IMR-90 (cell line): ENCODE measurements around the gene GPD1. TPM values are rescaled to one million over a fixed set of nuclear protein-coding genes. Genes with fewer than 3 reads are reported as not detected.

Source experiments
- ATAC-seq: fragments of 200-7000 bp; cut with Tn5 transposase; 2 replicates; pipeline ENCODE4 v1.9.1; 2020; ENCODE audit warnings: low read depth, mild to moderate bottlenecking, moderate library complexity
- BruUV-seq: library from RNA; stranded (reverse); fragments of 400-500 nt; replicated peaks from 2 replicates; lab custom pipeline; 2021; lab: Mats Ljungman, UMichigan
- CTCF ChIA-PET: fragments of 300-600 bp; formaldehyde crosslinking; extraction: SDS; loops from one replicate; lab custom pipeline; 2021; ENCODE audit warnings: antibody characterized with exemption; lab: Yijun Ruan, JAX
- POLR2A ChIA-PET: fragments of 300-600 bp; sonication (Branson Sonifier 250); formaldehyde crosslinking; loops from one replicate; lab custom pipeline; 2022; ENCODE audit warnings: antibody characterized with exemption; ENCODE audit not compliant: unreplicated experiment; lab: Charles Lee
- DNase-seq: peaks from one replicate; pipeline ENCODE4 v3.0.0; 2013
- H2AFZ ChIP-seq: replicated peaks from 2 replicates; pipeline ENCODE3; 2013; ENCODE audit warnings: low read length, mild to moderate bottlenecking; ENCODE audit not compliant: poor library complexity
- H2AK5ac ChIP-seq: 2 replicates; pipeline ENCODE4 v1.6.1; 2013; ENCODE audit warnings: low read depth, low read length, inconsistent platforms
- H2AK9ac ChIP-seq: replicated peaks from 2 replicates; pipeline ENCODE3; 2013; ENCODE audit warnings: mild to moderate bottlenecking, low read depth, low read length, moderate library complexity; ENCODE audit not compliant: poor library complexity
- H2BK120ac ChIP-seq: 2 replicates; pipeline ENCODE4 v1.6.1; 2013; ENCODE audit warnings: low read depth, low read length, inconsistent platforms
- H2BK15ac ChIP-seq: 3 replicates; pipeline ENCODE4 v1.6.1; 2013; ENCODE audit warnings: low read depth, low read length, inconsistent platforms
- H2BK20ac ChIP-seq: 2 replicates; pipeline ENCODE4 v1.6.1; 2013; ENCODE audit warnings: low read depth, mild to moderate bottlenecking, inconsistent platforms, low read length, moderate library complexity
- H2BK5ac ChIP-seq: 2 replicates; pipeline ENCODE4 v1.6.1; 2013; ENCODE audit warnings: mild to moderate bottlenecking, low read depth, low read length, inconsistent platforms; ENCODE audit not compliant: poor library complexity, severe bottlenecking
- H3K14ac ChIP-seq: replicated peaks from 2 replicates; pipeline ENCODE4 v1.6.1; 2013; ENCODE audit warnings: low read depth, low read length, inconsistent platforms
- H3K18ac ChIP-seq: 2 replicates; pipeline ENCODE4 v1.6.1; 2013; ENCODE audit warnings: low read depth, low read length, control low read depth
- H3K23ac ChIP-seq: 2 replicates; pipeline ENCODE4 v1.6.1; 2013; ENCODE audit warnings: low read depth, low read length, inconsistent platforms
- H3K27ac ChIP-seq: 2 replicates; pipeline ENCODE4 v1.5.1; 2013; ENCODE audit warnings: mild to moderate bottlenecking, control low read depth, low read length; ENCODE audit not compliant: insufficient read depth
- H3K27me3 ChIP-seq: 2 replicates; pipeline ENCODE4 v1.6.1; 2013; ENCODE audit warnings: low read length; ENCODE audit not compliant: control insufficient read depth, insufficient read depth
- H3K36me3 ChIP-seq: 2 replicates; pipeline ENCODE4 v1.6.1; 2013; ENCODE audit warnings: low read length, mixed read lengths; ENCODE audit not compliant: control insufficient read depth, insufficient read depth
- H3K4ac ChIP-seq: 2 replicates; pipeline ENCODE4 v1.6.1; 2013; ENCODE audit warnings: low read depth, low read length, inconsistent platforms
- H3K4me1 ChIP-seq: 2 replicates; pipeline ENCODE4 v1.6.1; 2013; ENCODE audit warnings: low read length, mixed read lengths; ENCODE audit not compliant: control insufficient read depth, insufficient read depth
- H3K4me2 ChIP-seq: 2 replicates; pipeline ENCODE4 v1.6.1; 2013; ENCODE audit warnings: low read depth, mild to moderate bottlenecking, control low read depth, low read length, moderate library complexity
- H3K4me3 ChIP-seq: 2 replicates; pipeline ENCODE4 v1.5.1; 2013; ENCODE audit warnings: low read depth, mild to moderate bottlenecking, control low read depth, low read length, moderate library complexity; ENCODE audit not compliant: insufficient read depth
- H3K56ac ChIP-seq: 2 replicates; pipeline ENCODE4 v1.6.1; 2013; ENCODE audit warnings: low read length, inconsistent platforms; ENCODE audit not compliant: insufficient read depth; ENCODE audit errors: extremely low read depth
- H3K79me1 ChIP-seq, 2 experiments: 2 replicates each; pipeline ENCODE4 v1.6.1; 2013; ENCODE audit warnings: low read length in 2 of 2, inconsistent platforms in 1 of 2, low read depth in 1 of 2
- H3K9ac ChIP-seq: 2 replicates; pipeline ENCODE4 v1.6.1; 2013; ENCODE audit warnings: low read depth, low read length, control low read depth
- H3K9me1 ChIP-seq: 2 replicates; pipeline ENCODE4 v1.6.1; 2013; ENCODE audit warnings: low read length, inconsistent platforms; ENCODE audit not compliant: insufficient read depth
- H3K9me3 ChIP-seq: 2 replicates; pipeline ENCODE4 v1.6.1; 2013; ENCODE audit warnings: low read length; ENCODE audit not compliant: control insufficient read depth, insufficient read depth
- H4K20me1 ChIP-seq: 2 replicates; pipeline ENCODE4 v1.6.1; 2013; ENCODE audit warnings: low read length, inconsistent platforms; ENCODE audit not compliant: insufficient read depth
- H4K5ac ChIP-seq: 2 replicates; pipeline ENCODE4 v1.6.1; 2013; ENCODE audit warnings: mild to moderate bottlenecking, low read depth, low read length, control low read depth
- H4K8ac ChIP-seq, 2 experiments: 2 replicates each; pipeline ENCODE4 v1.6.1; 2013; ENCODE audit warnings: low read depth in 2 of 2, low read length in 2 of 2, control low read depth in 1 of 2, inconsistent platforms in 1 of 2
- H4K91ac ChIP-seq: 2 replicates; pipeline ENCODE4 v1.6.1; 2013; ENCODE audit warnings: low read depth, low read length, inconsistent platforms; ENCODE audit not compliant: insufficient read depth
- BHLHE40 ChIP-seq: fragments of 150-350 bp; IDR thresholded peaks from 2 replicates; pipeline ENCODE4 v1.6.1; 2016; ENCODE audit warnings: mild to moderate bottlenecking, low read depth, low read length
- MAFK ChIP-seq: IDR thresholded peaks from 2 replicates; pipeline ENCODE4 v1.6.1; 2012; ENCODE audit warnings: low read depth, low read length, improper control_type of control experiment
- WGBS, 2 experiments: methylation state at CpG; one replicate each; pipeline versions ENCODE4 v1.1.5 to v1.1.7; 2013; ENCODE audit warnings: missing lambda C conversion rate in 2 of 2; ENCODE audit not compliant: insufficient read length in 1 of 2; ENCODE audit errors: extremely low coverage in 2 of 2; 5-methylcytosine and 5-hydroxymethylcytosine counted together
- dilution Hi-C: fragments of 300-500 bp; cut with HindIII; formaldehyde crosslinking; loops from one replicate; pipeline ENCODE4 v1.14.3; 2018; ENCODE audit warnings: low sequenced_read_pairs; ENCODE audit not compliant: unreplicated experiment
- in situ Hi-C: fragments of 300-500 bp; cut with MboI; formaldehyde crosslinking; loops from 3 replicates; pipeline ENCODE4 v1.14.3; 2019; ENCODE audit warnings: low sequenced_read_pairs, inconsistent platforms, mixed read lengths
- intact Hi-C: fragments of 100-400 bp; cut with micrococcal nuclease; formaldehyde crosslinking; loops from 2 replicates; pipeline ENCODE4 v1.10.0; 2022
- polyA plus RNA-seq, 3 experiments: library from polyadenylated mRNA; depleted of rRNA; stranded (reverse); fragments of >200 nt; gene quantifications; 2 replicates each; pipeline ENCODE4 v1.2.3, GENCODE V29; 2012; ENCODE audit warnings: low replicate concordance in 1 of 3
- total RNA-seq: library from RNA; depleted of rRNA; stranded (reverse); fragments of >200 nt; gene quantifications from 2 replicates; pipeline ENCODE4 v1.2.3, GENCODE V29; 2012

The GPD1 gene
- total and polyA plus RNA-seq, 2 of the 4 experiments (the other 2 are of a cell fraction) = 0.05 to 0.18 TPM

DNA sequence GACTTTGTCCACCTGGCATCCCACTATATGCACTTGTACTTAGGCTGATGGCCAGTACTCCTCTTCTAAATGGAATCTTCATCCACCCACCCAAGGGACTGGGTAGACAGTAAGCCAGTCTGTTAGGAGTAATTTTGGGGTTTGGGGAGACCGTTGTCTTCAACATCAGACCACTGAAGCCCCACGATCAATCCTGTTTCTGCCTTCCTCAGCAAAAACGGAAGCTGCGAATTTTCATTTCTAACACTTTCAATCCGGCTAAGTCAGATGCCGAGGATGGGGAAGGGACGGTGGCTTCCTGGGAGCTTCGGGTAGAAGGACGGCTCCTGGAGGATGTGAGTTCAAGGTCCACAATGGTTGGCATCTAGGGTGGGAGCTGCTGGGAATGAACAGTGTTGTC lies 16.7 kb upstream of the GPD1 start:
- H3K27me3 ChIP-seq = no peaks in the 10 kb centered on the region
- no peak overlapping the region for H4K91ac ChIP-seq
- ATAC-seq (no peak), DNase-seq (no peak)
- in situ Hi-C loops = no loop called here
- H2BK5ac ChIP-seq = no peak overlapping the region
- H3K9ac ChIP-seq = no peak overlapping the region
- no peak overlapping the region for H3K18ac ChIP-seq
- no peak overlapping the region for H3K14ac ChIP-seq
- H3K9me3 ChIP-seq = no peaks in the 10 kb centered on the region
- H3K27ac ChIP-seq = no peak overlapping the region
- no peak overlapping the region for H2AFZ ChIP-seq
- no peak overlapping the region for H2BK20ac ChIP-seq
- CTCF ChIA-PET = interaction anchor here (0.9 kb wide), 1 partner anchor 25 kb away, joined by 4 read pairs; the partner anchor contains the start of gene COX14
- no peak overlapping the region for H2BK120ac ChIP-seq
- no peak overlapping the region for H3K4me2 ChIP-seq
- TF ChIP-seq MAFK = peak; percentile 64
- TF ChIP-seq BHLHE40 = no peak
- dilution Hi-C loops = no loop called here
- no peak overlapping the region for H2AK9ac ChIP-seq
- H3K36me3 ChIP-seq = peaks cover 30% of the 10 kb centered on the region
- peaks cover 16 to 46% of the 10 kb centered on the region in 2 experiments for H3K79me1 ChIP-seq
- H3K4me1 ChIP-seq = peaks cover 7% of the 10 kb centered on the region
- peaks cover 25% of the 10 kb centered on the region for H4K20me1 ChIP-seq
- H3K56ac ChIP-seq = no peak overlapping the region
- POLR2A ChIA-PET = no interaction called here
- intact Hi-C loops = loop anchor here (5.0 kb wide), 1 partner anchor 80 kb away; the partner anchor contains the start of gene CERS5
- BruUV-seq = no TSS peak
- H3K23ac ChIP-seq = peak overlapping the region; percentile 22; the same call in 1 of the 2 replicates
- peak overlapping the region; percentile 5; the same call in 1 of the 2 replicates for H2AK5ac ChIP-seq
- H3K4ac ChIP-seq = peak overlapping the region; percentile 4; the same call in 1 of the 2 replicates
- no CpG with 5 or more reads among the region's 9 CpGs for WGBS, 2 experiments
- H4K5ac ChIP-seq = no peak overlapping the region
- no peak overlapping the region for H3K4me3 ChIP-seq
- no peaks in the 10 kb centered on the region for H3K9me1 ChIP-seq
- H2BK15ac ChIP-seq = no peak overlapping the region
- H4K8ac ChIP-seq = peak overlapping the region in 1 of 2 experiments; percentile 6; a peak in 1 of 4 replicates
